ENCODE data around the gene DDX4. TPM values are rescaled to one million over a fixed set of nuclear protein-coding genes. Genes with fewer than 3 reads are reported as not detected.

The DDX4 gene
- total and polyA plus RNA-seq, 9 of the 15 experiments (the other 6 are each of a cell fraction or from before 2014, with no cell fraction given), result not detected

- TF ChIP-seq ZBTB40 (IDR thresholded peaks at IDR 0.05) (peak; percentile 82), ZBTB40 (CRISPR knock-in tag; IDR thresholded peaks at IDR 0.05) (no peak), E2F1 (CRISPR knock-in tag; IDR thresholded peaks at IDR 0.05) (no peak), POLR2H (tag; IDR thresholded peaks at IDR 0.05; ENCODE audit: low read depth) (peak; percentile 49; the same call in 1 of the 2 replicates), CXXC5 (CRISPR knock-in tag; IDR thresholded peaks at IDR 0.05) (peak; percentile 84), ZBED1 (IDR thresholded peaks at IDR 0.05) (no peak), MYNN (IDR thresholded peaks at IDR 0.05) (no peak), MYNN (CRISPR knock-in tag; IDR thresholded peaks at IDR 0.05) (no peak), PRPF4 (IDR thresholded peaks at IDR 0.05; ENCODE audit: insufficient read depth, low read depth, low read length, poor library complexity, severe bottlenecking) (no peak), RBM14 (IDR thresholded peaks at IDR 0.05; ENCODE audit: borderline replicate concordance, insufficient read depth, low read depth, low read length) (no peak), TBP (optimal IDR thresholded peaks at IDR 0.05; ENCODE audit: low read depth, low read length) (peak; percentile 43), POLR2A (conservative IDR thresholded peaks at IDR 0.05) (peak; percentile 79), TRIM28 (IDR thresholded peaks at IDR 0.05) (no peak), PCBP2 (IDR thresholded peaks at IDR 0.05; ENCODE audit: low read depth, low read length, poor library complexity, severe bottlenecking) (no peak), TAF1 (IDR thresholded peaks at IDR 0.05; ENCODE audit: control insufficient read depth, extremely low read depth, insufficient read depth, low read length, severe bottlenecking) (peak; percentile 41), NKRF (IDR thresholded peaks at IDR 0.05; ENCODE audit: borderline replicate concordance) (peak; percentile 39; the same call in 1 of the 2 replicates), SMARCA4 (IDR thresholded peaks at IDR 0.05) (no peak)
These were observed 25.6 kb upstream of the DDX4 start, which contains the start of gene SLC38A9 (continued) for GRCh38 chr5:55712023-55712859.
